Muscle of back (tissue), 11 donors: ENCODE measurements around the gene DLEC1. TPM values are rescaled to one million over a fixed set of nuclear protein-coding genes. Genes with fewer than 3 reads are reported as not detected.
"Not testable (repeated sequence)": the region's sequence is repeated elsewhere in the genome, so short reads cannot be mapped to it uniquely, and the experiment has no call there.

ENCODE experiments used
- DNase-seq, 3 donors: peaks; one replicate each; pipeline versions ENCODE4 v3.0.0 to v3.0.0-alpha.2; 2013
- polyA plus RNA-seq, 10 donors: library from polyadenylated mRNA; unstranded; fragments of 120-200 nt; gene quantifications; one replicate each; pipeline ENCODE4 v1.2.1, GENCODE V29; 2013; ENCODE audit not compliant: insufficient read length in 10 of 10

DLEC1 gene
- polyA plus RNA-seq, 10 donors, result 0.22 to 1.2 (median 0.40) TPM

DNA sequence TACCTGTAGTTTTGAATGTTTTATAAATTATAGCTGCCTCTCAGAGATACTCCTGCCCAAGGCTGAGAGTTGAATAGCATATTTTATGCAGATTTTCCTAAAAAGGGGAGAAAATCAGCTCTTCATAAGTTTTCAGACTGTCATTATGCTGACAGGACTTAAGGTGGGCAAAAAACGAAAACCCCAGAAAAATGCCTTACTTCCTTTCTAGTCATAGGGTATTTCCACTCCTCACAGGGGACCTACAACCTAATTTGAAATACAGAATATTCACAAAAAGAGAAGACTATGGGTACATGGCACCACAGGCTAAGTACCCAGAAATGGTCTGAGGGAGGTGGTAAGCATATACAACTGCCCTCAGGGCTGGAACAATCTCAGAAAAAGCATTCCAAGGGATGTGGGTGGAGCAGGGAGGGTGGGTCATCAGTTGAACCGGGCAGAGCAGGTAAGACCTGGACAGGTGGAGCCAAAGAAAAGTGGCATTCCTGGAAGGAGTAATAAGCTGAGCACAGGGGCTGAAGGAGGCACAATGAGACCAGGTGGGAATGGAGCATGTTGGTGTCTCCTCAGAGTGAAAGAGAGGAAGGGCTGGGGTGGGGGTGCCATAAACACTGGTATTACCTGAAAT lies 115.7 kb downstream of the DLEC1 start:
- DNase-seq, result no peak

DNA sequence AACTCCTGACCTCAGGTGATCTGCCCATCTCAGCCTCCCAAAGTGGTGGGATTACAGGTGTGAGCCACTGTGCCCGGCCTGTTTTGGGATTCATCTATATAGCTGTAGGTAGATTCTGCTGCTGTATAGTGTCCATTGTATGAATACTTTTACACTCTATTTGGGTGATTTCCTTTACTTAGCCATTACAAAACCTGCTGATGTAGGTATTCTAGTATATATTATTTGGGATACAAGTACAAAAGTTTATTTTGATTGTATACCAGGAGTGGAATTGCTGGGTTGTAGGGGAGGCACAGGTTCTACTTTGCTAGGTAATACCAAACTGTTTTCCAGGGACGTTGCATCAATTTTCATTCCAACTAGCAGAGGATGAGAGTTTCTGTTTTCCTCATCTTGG lies 116.8 kb downstream of the DLEC1 start:
- no peak for DNase-seq

DNA sequence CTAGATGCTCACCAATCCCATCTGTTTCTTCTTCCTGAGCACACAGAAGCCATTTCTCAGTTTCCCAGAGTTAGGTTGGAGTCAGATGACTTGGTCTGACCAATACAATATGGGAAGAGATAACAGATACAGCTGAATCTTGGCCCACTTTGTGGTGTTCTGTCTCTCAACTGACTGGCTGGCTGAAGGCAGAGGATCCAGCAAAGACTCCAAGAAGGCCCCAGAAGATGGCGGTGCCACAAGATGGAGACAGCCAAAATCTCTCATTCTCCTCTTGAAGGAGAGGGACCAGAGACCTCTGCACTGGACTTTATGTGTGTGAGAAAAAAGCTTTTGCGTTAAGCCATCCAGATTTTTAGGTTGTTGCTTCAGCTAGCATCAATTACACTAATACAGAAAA lies 118.1 kb downstream of the DLEC1 start:
- no peak for DNase-seq

DNA sequence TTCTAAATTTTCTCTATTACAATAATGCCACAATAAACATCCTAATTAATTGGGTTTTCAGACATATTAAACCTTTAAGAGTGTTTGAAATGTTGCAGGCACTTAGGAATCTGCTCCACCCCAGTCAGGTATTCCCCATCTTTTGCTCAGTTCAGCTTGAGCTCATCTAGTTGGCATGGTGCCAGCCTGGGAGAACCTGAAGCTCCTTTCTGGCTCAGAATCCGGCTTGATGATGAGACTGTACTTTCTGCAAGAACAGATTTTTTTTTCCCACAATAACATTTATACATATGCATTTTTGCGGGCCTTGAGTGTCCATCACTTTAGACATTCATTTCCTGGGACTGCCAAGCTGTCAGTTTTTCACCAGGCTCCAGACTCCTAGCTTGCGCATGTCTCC lies 118.6 kb downstream of the DLEC1 start:
- DNase-seq, result no peak

DNA sequence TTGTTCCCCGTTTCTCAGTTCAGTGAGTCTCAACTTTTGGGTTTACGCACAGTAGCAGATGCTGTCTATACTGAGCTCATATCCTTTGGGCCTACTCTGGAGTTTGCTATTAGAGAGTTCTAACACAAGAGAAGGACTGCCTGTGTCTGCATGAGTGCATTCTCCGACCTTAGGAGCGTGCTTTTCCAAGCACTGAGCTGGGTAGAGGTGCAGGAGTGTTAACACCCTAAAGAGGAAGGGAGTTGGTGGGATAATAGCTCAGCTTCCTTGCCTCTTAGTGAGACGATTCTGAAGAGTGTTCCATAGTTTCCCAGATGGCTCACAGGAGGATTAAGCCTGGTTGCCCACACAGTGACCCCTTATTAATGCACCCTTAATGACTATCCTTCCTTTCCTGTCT lies 119.5 kb downstream of the DLEC1 start:
- no peak for DNase-seq

DNA sequence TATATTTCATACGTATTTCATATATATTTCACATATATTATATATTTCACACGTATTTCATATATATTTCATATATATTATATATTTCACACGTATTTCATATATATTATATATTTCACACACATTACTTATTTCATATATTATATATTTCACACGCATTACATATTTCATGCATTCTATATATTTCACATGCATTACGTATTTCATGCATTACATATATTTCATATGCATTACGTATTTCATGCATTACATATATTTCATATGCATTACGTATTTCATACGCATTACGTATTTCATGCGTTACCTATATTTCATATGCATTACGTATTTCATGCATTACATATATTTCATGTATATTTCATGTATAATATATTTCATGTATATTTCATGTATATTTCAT lies 121.7 kb downstream of the DLEC1 start:
- DNase-seq, result not testable (repeated sequence)

DNA sequence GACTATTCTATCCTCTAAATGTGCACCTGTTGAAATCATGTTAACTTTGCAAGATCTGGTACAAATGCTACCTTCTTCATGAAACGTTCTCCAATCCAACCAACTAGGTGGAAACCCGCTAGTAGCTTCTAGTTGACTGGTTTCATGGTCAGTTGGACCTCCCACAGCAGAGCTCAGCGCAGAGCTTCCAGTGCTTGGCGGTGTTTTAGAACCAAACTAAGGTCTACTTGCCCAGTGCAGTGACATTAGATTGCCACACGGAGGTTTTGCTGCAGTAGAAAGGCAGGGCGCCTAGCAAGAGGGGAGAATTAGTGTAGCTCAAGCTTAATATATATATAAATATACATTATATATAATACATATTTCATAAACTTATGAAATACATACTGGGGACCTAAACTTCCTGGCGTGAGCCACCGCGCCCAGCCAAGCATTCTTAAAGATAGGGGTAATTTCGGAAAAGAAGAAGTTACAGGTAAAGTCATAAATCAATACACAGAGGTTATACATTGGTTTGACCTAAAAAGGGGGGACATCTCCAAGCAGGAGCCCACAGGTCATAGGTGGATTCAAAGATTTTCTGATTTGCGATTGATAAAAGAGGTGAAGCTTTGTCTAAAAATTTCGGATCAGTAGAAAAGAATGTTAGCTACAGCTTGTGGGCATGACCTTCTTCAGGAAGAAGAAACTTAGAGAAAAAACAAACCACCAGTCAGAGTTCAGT lies 124.3 kb downstream of the DLEC1 start:
- DNase-seq, result no peak

DNA sequence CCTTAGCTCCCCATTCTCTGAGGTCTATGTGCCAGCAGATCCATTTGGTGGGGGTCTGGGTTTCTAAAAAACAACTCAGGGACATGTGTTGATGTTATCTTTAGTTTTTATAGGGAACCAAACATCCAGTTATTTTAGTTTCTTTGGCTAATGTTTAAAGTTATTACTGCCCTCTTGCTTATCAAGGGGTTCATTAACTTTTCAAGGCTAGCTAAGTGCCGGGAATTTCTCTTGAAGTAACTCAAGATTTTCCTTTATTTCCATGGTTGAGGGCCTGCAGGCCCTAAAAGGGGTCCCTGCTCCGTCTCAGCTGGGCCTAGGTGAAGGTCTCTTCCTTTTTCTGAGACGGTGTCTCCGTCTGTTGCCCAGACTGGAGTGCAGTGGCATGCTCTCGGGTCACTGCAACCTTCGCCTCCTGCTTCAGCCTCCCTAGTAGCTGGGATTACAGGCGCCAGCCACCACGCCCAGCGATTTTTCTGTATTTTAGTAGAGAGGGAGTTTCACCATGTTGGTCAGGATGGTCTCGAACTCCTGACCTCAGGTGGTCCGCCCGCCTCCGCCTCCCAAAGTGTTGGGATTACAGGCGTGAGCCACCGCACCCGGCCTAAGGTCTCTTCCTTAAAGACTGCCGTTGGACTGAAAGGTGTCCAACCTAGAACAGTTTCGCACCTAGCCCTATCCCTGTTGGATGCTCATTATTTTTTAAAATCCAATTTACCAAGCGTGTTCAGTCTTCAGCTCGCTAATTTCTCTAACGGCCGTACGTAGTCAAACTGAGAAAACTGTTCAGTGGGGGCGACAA lies 125.0 kb downstream of the DLEC1 start:
- no peak for DNase-seq

DNA sequence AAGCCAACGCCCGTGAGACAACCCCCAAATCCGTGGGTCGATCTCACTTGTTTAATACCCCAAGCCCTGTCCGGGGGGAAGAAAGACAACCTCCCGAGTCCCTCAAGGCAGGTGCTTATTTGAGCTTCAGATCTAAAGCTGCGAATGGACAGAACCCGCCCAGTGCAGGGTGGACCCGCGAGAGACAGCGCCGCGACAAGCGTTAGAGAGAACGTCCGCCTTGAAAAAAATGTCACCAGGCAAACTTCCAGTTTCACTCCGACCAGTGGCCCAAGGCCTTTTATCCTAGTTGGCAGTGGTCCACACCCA lies 125.6 kb downstream of the DLEC1 start:
- DNase-seq, result no peak

DNA sequence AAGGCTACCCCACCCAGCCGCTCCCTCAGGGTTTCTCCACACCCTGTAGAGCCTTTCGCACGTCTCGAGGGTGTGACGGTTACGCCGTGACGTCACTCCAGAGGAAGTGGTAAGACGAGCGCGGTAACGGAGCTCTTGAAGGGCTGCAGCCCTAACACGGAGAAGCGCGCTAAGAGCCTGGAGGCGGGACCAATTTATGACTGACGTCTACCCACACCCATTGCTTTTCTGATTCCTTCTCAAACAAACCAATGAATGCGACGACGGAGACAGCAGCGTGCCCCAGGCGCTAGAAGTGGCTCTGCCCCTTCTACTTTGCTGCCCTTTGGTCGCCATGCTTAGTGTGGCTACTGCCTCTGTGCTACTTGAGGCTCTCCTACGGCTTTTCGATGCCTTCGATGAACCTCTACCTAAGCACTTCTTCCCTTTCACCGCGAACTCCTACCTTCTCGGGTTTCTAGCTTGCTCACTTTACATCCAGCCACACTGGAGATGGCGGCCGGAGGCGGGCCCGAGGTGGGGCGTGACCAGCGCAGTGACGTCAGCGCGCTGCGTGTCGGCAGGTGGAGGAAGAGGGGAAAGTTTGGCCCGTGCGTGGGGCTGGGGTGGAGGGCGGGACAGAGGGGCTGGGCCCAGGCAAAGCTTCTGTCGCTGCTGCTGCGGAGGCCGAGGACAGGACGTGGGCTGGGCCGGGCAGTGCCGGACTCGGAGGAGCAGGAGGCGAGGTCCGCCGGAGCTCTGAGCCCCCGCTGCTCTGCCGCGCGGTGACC lies 126.1 kb downstream of the DLEC1 start, which contains the start of gene OXSR1:
Gene OXSR1, plus strand, starts transcription at position 586 of the 770 bp plus-strand sequence. CDS start 340 bp downstream, outside the sequence.
- DNase-seq, result peak; percentile 99 to 100 (median 100)

DNA sequence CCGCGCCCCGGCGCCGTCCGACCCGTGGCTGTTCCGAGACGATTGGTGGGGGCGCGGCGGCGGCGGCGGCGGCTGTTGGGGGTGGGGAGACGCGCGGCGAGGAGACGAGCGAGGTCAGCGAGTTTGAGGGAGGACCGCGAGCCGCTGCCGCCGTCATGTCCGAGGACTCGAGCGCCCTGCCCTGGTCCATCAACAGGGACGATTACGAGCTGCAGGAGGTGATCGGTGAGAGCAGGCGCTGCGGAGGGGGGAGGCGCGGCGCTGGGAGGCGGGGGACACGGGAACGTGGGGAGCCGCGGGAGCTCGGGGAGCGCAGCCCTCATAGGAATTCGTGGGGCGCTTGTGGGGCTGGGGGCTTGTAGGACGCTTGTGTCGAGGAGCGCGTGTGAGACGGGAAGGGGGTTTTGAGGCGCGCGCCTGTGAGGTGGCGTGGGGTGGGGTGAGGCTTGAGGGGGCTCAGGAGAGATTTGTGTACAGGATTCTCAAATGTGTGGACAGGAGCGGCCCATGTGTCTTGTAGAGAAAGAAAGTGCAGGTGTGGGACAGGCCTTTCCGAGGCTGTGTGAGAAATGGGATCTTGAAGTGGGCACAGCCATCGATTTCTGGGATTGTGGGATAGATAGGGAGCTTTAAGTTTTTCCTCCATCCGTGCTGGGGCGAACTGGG lies 126.8 kb downstream of the DLEC1 start:
- DNase-seq, result no peak

DNA sequence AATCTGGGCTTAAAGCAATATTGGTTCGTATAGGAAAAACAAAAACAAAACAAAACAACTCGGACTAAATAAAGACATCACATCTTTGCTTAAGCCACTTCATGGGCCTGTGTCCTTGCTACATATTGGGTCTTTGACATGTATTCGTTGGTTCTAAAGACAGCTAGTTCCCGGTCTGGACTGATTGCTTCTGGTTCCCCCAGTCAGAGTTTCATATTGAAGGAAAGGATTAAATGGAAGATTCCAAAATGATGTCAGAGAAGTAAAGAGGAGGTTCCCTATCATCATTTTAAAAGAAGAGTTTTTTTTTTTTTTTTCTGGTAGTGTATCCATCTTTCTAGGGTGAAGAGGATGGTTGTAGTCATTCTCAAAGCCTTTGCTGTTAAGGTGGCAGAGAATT lies 128.6 kb downstream of the DLEC1 start:
- DNase-seq, result no peak

DNA sequence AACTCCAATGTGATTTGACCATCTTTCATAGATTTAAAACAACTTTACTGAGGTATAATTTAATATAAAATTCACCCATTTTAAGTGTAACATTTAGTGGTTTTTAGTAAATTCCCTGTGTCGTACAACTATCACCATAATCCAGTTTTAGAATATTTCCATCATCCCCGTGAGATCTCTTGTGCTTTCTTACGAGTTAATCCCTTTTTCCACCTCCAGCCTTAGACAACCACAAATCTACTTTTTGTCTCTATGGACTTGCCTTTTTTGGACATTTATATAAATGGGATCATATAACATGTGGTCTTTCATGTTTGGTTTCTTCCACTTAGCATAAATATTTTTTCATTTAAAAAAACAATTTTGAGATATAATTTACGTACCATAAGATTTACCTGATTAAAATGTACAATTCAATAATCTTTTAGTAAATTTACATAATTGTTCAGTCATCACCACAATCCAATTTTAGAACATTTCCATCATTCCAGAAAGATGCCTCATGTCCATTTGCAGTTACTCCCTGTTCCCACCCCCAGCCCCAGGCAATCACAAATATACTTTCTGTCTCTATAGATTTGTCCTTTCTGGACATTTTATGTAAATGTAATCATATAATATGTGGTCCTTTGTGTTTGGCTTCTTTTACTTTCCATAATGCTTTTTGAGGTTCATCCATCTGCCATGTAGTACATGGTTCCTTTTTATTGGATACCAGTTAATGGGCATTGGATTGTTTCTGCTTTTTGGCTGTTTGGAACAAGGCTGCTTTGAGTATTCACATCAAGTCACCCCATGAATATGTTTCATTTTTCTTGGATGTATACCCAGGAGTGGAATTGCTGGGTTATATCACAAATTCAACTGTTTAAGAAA lies 129.4 kb downstream of the DLEC1 start:
- DNase-seq, result peak in 1 of 3 donors; percentile 39

DNA sequence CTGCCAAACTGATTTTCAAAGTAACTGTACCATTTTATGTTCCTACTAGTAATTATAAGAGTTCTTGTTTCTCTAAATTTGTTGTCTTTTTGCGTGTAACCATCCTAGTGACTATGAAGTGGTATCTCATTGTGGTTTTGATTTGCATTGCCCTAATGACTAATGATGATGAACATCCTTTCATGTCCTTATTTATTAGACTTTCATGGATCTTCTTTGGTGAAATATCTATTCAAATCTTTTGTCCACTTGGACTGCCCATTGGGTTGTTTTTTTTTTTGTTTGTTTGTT lies 130.0 kb downstream of the DLEC1 start:
- no peak for DNase-seq

DNA sequence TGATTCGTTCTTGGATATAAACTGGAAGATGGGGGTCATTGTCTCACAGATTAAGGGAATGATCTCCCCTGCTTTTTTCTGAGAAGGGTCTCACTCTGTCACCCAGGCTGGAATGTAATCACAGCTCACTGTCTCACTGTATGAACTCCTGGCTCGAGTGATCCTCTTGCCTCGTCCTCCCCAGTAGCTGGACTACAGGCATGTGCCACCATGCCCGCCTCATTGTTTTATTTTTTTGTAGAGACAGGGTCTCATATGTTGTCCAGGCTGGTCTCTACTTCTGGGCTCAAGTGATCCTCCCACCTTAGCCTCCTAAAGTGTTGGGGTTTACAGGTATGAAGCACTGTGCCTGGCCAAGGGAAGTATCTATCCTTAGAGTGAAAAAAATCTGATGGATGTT lies 131.7 kb downstream of the DLEC1 start:
- DNase-seq, result no peak

DNA sequence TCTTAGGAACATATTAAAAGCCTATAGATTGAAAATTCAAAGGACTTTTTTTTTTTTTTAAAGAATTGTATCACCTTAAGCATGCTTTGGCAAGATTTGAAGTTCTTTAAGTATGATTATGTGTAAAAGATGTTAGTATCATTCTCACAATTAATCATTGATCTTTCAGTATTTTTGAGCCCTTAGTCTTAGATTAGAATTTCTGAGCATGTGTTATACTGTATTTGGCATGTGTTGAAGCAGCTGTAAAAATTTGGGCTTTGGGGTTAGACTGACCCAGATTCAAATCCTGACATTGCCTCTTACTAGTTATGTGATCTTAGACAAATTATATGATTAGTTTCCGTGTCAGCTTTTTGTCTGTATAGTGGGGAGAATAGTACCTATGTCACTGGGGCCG lies 132.6 kb downstream of the DLEC1 start:
- no peak for DNase-seq
